ENCODE results near the gene SND1.

Gene SND1

GRCh38 chr7:127949769-127950222, 297.8 kb downstream of the SND1 start:
- no peak for DNase-seq (ENCODE audit: low read depth)
- no peak for TF ChIP-seq CTCF (IDR thresholded peaks at IDR 0.05; ENCODE audit: insufficient read depth, low read depth, low read length, missing control alignments)
- H3K4me3 ChIP-seq (ENCODE audit: low read depth, low read length) = no peak overlapping the region

GRCh38 chr7:127950233-127950935, 298.4 kb downstream of the SND1 start:
- no peak for TF ChIP-seq CTCF (IDR thresholded peaks at IDR 0.05; ENCODE audit: insufficient read depth, low read depth, low read length, missing control alignments)
- DNase-seq (ENCODE audit: low read depth) = no peak
- H3K4me3 ChIP-seq (ENCODE audit: low read depth, low read length) = no peak overlapping the region

- no peak for TF ChIP-seq CTCF (IDR thresholded peaks at IDR 0.05; ENCODE audit: insufficient read depth, low read depth, low read length, missing control alignments)
- H3K4me3 ChIP-seq (ENCODE audit: low read depth, low read length) = no peak overlapping the region
- DNase-seq (ENCODE audit: low read depth) = no peak
Observed at GRCh38 chr7:127953423-127954356, 301.7 kb downstream of the SND1 start.

- no peak overlapping the region for H3K4me3 ChIP-seq (ENCODE audit: low read depth, low read length)
- no peak for DNase-seq (ENCODE audit: low read depth)
- TF ChIP-seq CTCF (IDR thresholded peaks at IDR 0.05; ENCODE audit: insufficient read depth, low read depth, low read length, missing control alignments) = no peak
Observed at GRCh38 chr7:127954357-127954748, 302.4 kb downstream of the SND1 start.

GRCh38 chr7:127955051-127955531, 303.1 kb downstream of the SND1 start:
- DNase-seq (ENCODE audit: low read depth) = no peak
- no peak for TF ChIP-seq CTCF (IDR thresholded peaks at IDR 0.05; ENCODE audit: insufficient read depth, low read depth, low read length, missing control alignments)
- no peak overlapping the region for H3K4me3 ChIP-seq (ENCODE audit: low read depth, low read length)

GRCh38 chr7:127957886-127958285, 305.9 kb downstream of the SND1 start:
- H3K4me3 ChIP-seq (ENCODE audit: low read depth, low read length) = no peak overlapping the region
- TF ChIP-seq CTCF (IDR thresholded peaks at IDR 0.05; ENCODE audit: insufficient read depth, low read depth, low read length, missing control alignments) = no peak
- DNase-seq (ENCODE audit: low read depth) = no peak
